Measurements from ENCODE around the gene IL1RAP. TPM values are rescaled to one million over a fixed set of nuclear protein-coding genes. Genes with fewer than 3 reads are reported as not detected.

The IL1RAP gene
- total RNA-seq, 1 experiment from 2014 or later: 39.8 TPM

DNA sequence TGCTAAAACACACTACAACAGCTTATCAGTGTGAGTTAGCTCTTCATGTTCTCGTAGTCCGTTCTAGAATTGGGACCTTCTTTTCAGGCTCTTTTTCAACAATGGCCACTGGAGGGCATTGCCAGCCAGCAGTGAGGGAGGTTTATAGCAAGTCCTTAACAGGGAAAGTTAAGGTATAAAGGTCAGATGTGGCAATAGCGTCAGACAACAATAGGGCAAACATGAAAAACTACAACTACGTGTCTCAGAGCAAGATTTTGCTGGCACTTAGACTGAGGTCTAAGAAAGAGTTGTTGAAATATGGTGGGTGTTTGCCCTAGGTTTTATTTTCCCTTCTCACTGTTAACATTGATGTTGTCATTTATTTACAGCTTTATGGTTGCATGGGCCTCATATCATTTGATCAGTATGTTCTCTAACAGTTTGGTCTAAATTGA is 187.2 kb downstream of the IL1RAP start:
- DNase-seq (ENCODE audit: extremely low read depth, low read depth): peak; percentile 55

DNA sequence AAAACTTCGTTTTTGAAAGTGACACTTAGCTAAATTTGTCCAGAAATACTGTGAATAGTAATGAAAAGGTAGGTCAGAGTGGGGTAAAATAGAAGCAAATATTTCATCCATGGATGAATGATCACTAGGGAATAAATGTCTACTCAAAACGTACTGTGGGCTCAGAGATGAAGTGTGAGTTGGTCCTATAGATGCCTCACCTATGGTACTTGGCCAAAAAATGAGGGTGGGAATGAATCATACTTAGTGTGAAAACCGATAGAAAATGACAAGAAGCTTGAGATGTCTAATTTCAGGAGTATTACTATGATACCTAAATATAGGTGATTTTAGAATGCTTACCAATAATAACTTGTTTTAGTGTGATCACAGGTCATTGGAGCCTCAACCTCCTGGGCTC is 192.7 kb downstream of the IL1RAP start:
- DNase-seq (ENCODE audit: extremely low read depth, low read depth): no peak

Other genes starting within 250 kb of the IL1RAP start
- gene CLDN1, start 191.6 kb upstream of the IL1RAP start, total RNA-seq (2014; rRNA removed; shearing (Covaris generic)): 115 and 121 TPM in 2 replicates
- 0.78 and 0.87 TPM in 2 replicates for gene CLDN16, start 125.9 kb upstream of the IL1RAP start, total RNA-seq (2014; rRNA removed; shearing (Covaris generic))
- not detected in 2 replicates for gene TMEM207, start 64.2 kb upstream of the IL1RAP start, total RNA-seq (2014; rRNA removed; shearing (Covaris generic))